ENCODE results near the gene EIF3J. TPM values are rescaled to one million over a fixed set of nuclear protein-coding genes. Genes with fewer than 3 reads are reported as not detected.
"Not testable (repeated sequence)": the region's sequence is repeated elsewhere in the genome, so short reads cannot be mapped to it uniquely, and the experiment has no call there.

The EIF3J gene
- total RNA-seq, 1 experiment from 2014 or later, result 129 TPM

- Histone ChIP-seq H4K20me1 (ENCODE audit: control insufficient read depth, insufficient read depth, insufficient read length) (no peaks in the 10 kb centered on the region), H2AFZ (ENCODE audit: low read length) (no peak overlapping the region), H3K23ac (ENCODE audit: insufficient read length, low read depth, low read length) (no peak overlapping the region), H3K79me1 (ENCODE audit: insufficient read depth, low read depth, low read length, poor library complexity, severe bottlenecking) (no peaks in the 10 kb centered on the region), H4K5ac (ENCODE audit: insufficient read length, low read depth, low read length) (no peak overlapping the region), H2BK15ac (ENCODE audit: low read depth, low read length) (no peak overlapping the region), H3K56ac (ENCODE audit: insufficient read length, low read depth, low read length) (no peak overlapping the region), H4K91ac (ENCODE audit: insufficient read length, low read depth, low read length) (no peak overlapping the region), H2BK120ac (ENCODE audit: low read depth, low read length, poor library complexity, severe bottlenecking) (no peak overlapping the region), H4K8ac (replicated peaks; ENCODE audit: insufficient read length, low read depth, low read length) (no peak overlapping the region), H3K9ac (ENCODE audit: extremely low read depth, insufficient read length, low read length) (no peak overlapping the region), H3K14ac (ENCODE audit: insufficient read depth, low read length) (no peak overlapping the region), H2AK5ac (ENCODE audit: insufficient read length, low read length) (no peak overlapping the region), H3K4me1 (ENCODE audit: insufficient read depth, low read length) (no peaks in the 10 kb centered on the region), H3K4ac (ENCODE audit: low read depth, low read length) (no peak overlapping the region), H3K27me3 (ENCODE audit: insufficient read depth, low read length) (no peaks in the 10 kb centered on the region), H3K23me2 (ENCODE audit: insufficient read length, low read depth, low read length, poor library complexity, severe bottlenecking) (peaks cover 4% of the 10 kb centered on the region), H3K4me2 (ENCODE audit: insufficient read depth, insufficient read length, low read length) (no peak overlapping the region), H3K9me3 (ENCODE audit: control insufficient read depth, low read depth, low read length) (no peaks in the 10 kb centered on the region), H2BK20ac (ENCODE audit: low read depth, low read length, poor library complexity, severe bottlenecking) (no peak overlapping the region), H3T11ph (ENCODE audit: low read length) (no peak overlapping the region), H2BK5ac (ENCODE audit: insufficient read length, low read length) (no peak overlapping the region), H3K79me2 (ENCODE audit: insufficient read depth, low read length) (peaks cover 11% of the 10 kb centered on the region; the same call in 1 of the 2 replicates), H3K27ac (ENCODE audit: insufficient read length, low read depth, low read length) (no peak overlapping the region), H2BK12ac (ENCODE audit: insufficient read length, low read depth, low read length) (no peak overlapping the region), H3K18ac (ENCODE audit: insufficient read length, low read depth, low read length) (no peak overlapping the region)
- Mint-ChIP-seq H3K36me3 (ENCODE audit: insufficient read depth in 1 of 3, low read depth in 3 of 3) (peaks cover 25 to 48% (median 43%) of the 10 kb centered on the region in 3 experiments), H3K27me3 (ENCODE audit: low read depth) (no peaks in the 10 kb centered on the region), H3K4me1 (peaks cover 11 to 15% of the 10 kb centered on the region in 2 experiments), H3K9me3 (no peaks in the 10 kb centered on the region), H3K4me3 (no peak overlapping the region), H3K27ac (no peak overlapping the region)
- no peak for TF ChIP-seq CTCF (conservative IDR thresholded peaks at IDR 0.05)
- DNase-seq, result no peak
These were observed 5.6 kb downstream of the EIF3J start for GRCh38 chr15:44542596-44542995.

GRCh38 chr15:44544745-44545144 lies 7.8 kb downstream of the EIF3J start:
- not testable (repeated sequence) for H3K23ac ChIP-seq (ENCODE audit: insufficient read length, low read depth, low read length); H3K9me3 Mint-ChIP-seq

More at GRCh38 chr15:44544745-44545144, 7.8 kb downstream of the EIF3J start:
- no CpG with 5 or more reads among the region's 5 CpGs for WGBS (ENCODE audit: extremely low coverage, insufficient read length, low lambda C conversion rate)
- not testable (repeated sequence) for H3K9me3 ChIP-seq (ENCODE audit: control insufficient read depth, low read depth, low read length); DNase-seq; H3K4me1 ChIP-seq (ENCODE audit: insufficient read depth, low read length); H2BK120ac ChIP-seq (ENCODE audit: low read depth, low read length, poor library complexity, severe bottlenecking); H3K27ac ChIP-seq (ENCODE audit: insufficient read length, low read depth, low read length); H3K27me3 ChIP-seq (ENCODE audit: insufficient read depth, low read length); H4K91ac ChIP-seq (ENCODE audit: insufficient read length, low read depth, low read length); H4K8ac ChIP-seq (replicated peaks; ENCODE audit: insufficient read length, low read depth, low read length); H3K4me2 ChIP-seq (ENCODE audit: insufficient read depth, insufficient read length, low read length); H2BK15ac ChIP-seq (ENCODE audit: low read depth, low read length); H2BK12ac ChIP-seq (ENCODE audit: insufficient read length, low read depth, low read length); H3K79me1 ChIP-seq (ENCODE audit: insufficient read depth, low read depth, low read length, poor library complexity, severe bottlenecking); H3K14ac ChIP-seq (ENCODE audit: insufficient read depth, low read length); H2BK5ac ChIP-seq (ENCODE audit: insufficient read length, low read length); H3K27ac Mint-ChIP-seq; H3K9ac ChIP-seq (ENCODE audit: extremely low read depth, insufficient read length, low read length); H3K4me1 Mint-ChIP-seq; H2AFZ ChIP-seq (ENCODE audit: low read length); H3T11ph ChIP-seq (ENCODE audit: low read length); H3K4me3 Mint-ChIP-seq; H2BK20ac ChIP-seq (ENCODE audit: low read depth, low read length, poor library complexity, severe bottlenecking); H3K79me2 ChIP-seq (ENCODE audit: insufficient read depth, low read length); H3K23me2 ChIP-seq (ENCODE audit: insufficient read length, low read depth, low read length, poor library complexity, severe bottlenecking); H3K18ac ChIP-seq (ENCODE audit: insufficient read length, low read depth, low read length); H4K5ac ChIP-seq (ENCODE audit: insufficient read length, low read depth, low read length); H3K56ac ChIP-seq (ENCODE audit: insufficient read length, low read depth, low read length); H4K20me1 ChIP-seq (ENCODE audit: control insufficient read depth, insufficient read depth, insufficient read length); H3K4ac ChIP-seq (ENCODE audit: low read depth, low read length); H3K27me3 Mint-ChIP-seq (ENCODE audit: low read depth); H2AK5ac ChIP-seq (ENCODE audit: insufficient read length, low read length)
- H3K36me3 Mint-ChIP-seq (ENCODE audit: insufficient read depth in 1 of 3, low read depth in 3 of 3), result peaks cover 26 to 44% (median 42%) of the 10 kb centered on the region in 3 experiments
